HEK293T (cell line): ENCODE data around the gene UBE2G1.

Experiments used
- BHLHE40 ChIP-seq: fragments of 450-650 bp; IDR thresholded peaks from 2 replicates; pipeline ENCODE4 v1.6.1; 2016; ENCODE audit warnings: mild to moderate bottlenecking, moderate library complexity, borderline replicate concordance
- CTBP1 ChIP-seq: fragments of 450-650 bp; IDR thresholded peaks from 2 replicates; pipeline ENCODE4 v1.6.1; 2016; ENCODE audit warnings: borderline replicate concordance
- FOXA1 ChIP-seq: fragments of 450-650 bp; IDR thresholded peaks from 2 replicates; pipeline ENCODE4 v1.6.1; 2016; ENCODE audit warnings: mild to moderate bottlenecking
- FOXK2 ChIP-seq: fragments of 450-650 bp; IDR thresholded peaks from 2 replicates; pipeline ENCODE4 v1.6.1; 2016; ENCODE audit warnings: mild to moderate bottlenecking
- L3MBTL2 ChIP-seq: fragments of 450-650 bp; conservative IDR thresholded peaks from 2 replicates; pipeline ENCODE4 v1.6.1; 2016; ENCODE audit warnings: mild to moderate bottlenecking
- LEF1 ChIP-seq: fragments of 450-650 bp; IDR thresholded peaks from 2 replicates; pipeline ENCODE4 v1.6.1; 2017; ENCODE audit warnings: mild to moderate bottlenecking, borderline replicate concordance
- NFRKB ChIP-seq: fragments of 450-650 bp; IDR thresholded peaks from 2 replicates; pipeline ENCODE4 v1.6.1; 2016; ENCODE audit warnings: mild to moderate bottlenecking, moderate library complexity
- SP1 ChIP-seq: fragments of 450-650 bp; IDR thresholded peaks from 2 replicates; pipeline ENCODE4 v1.6.1; 2017
- SUZ12 ChIP-seq: fragments of 450-650 bp; IDR thresholded peaks from 2 replicates; pipeline ENCODE4 v1.6.1; 2016; ENCODE audit warnings: mild to moderate bottlenecking
- ZNF384 ChIP-seq: fragments of 450-650 bp; IDR thresholded peaks from 2 replicates; pipeline ENCODE4 v1.6.1; 2016
- TF ChIP-seq, protein P1 (sequence below): fragments of 450-650 bp; IDR thresholded peaks from 2 replicates; pipeline ENCODE4 v1.6.1; 2016

GRCh38 chr17:4287710-4288109 lies 78.8 kb downstream of the UBE2G1 start:
- no peak for TF ChIP-seq ZNF384
- TF ChIP-seq FOXK2: no peak
- TF ChIP-seq SP1: no peak
- TF ChIP-seq BHLHE40: no peak
- TF ChIP-seq FOXA1: no peak
- TF ChIP-seq, protein P1, sequence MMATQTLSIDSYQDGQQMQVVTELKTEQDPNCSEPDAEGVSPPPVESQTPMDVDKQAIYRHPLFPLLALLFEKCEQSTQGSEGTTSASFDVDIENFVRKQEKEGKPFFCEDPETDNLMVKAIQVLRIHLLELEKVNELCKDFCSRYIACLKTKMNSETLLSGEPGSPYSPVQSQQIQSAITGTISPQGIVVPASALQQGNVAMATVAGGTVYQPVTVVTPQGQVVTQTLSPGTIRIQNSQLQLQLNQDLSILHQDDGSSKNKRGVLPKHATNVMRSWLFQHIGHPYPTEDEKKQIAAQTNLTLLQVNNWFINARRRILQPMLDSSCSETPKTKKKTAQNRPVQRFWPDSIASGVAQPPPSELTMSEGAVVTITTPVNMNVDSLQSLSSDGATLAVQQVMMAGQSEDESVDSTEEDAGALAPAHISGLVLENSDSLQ: no peak
- no peak for TF ChIP-seq NFRKB
- TF ChIP-seq L3MBTL2: no peak
- TF ChIP-seq LEF1: no peak
- TF ChIP-seq SUZ12: no peak
- TF ChIP-seq CTBP1: no peak
